ENCODE results near the gene ESR1. TPM values are rescaled to one million over a fixed set of nuclear protein-coding genes. Genes with fewer than 3 reads are reported as not detected.

Gene ESR1
- total RNA-seq, 1 donor from 2014 or later: not detected

- no peak for DNase-seq (ENCODE audit: low spot score, unreplicated experiment)
- no peak overlapping the region for H3K4me3 Mint-ChIP-seq (ENCODE audit: low read depth)
- H3K4me1 Mint-ChIP-seq (ENCODE audit: low read depth): no peaks in the 10 kb centered on the region
- peaks cover 3% of the 10 kb centered on the region for H3K9me3 Mint-ChIP-seq (ENCODE audit: low read depth)
- peaks cover 4% of the 10 kb centered on the region for H3K27me3 Mint-ChIP-seq
- H3K27ac Mint-ChIP-seq: no peak overlapping the region
- H3K36me3 Mint-ChIP-seq (ENCODE audit: insufficient read depth): peaks cover 6% of the 10 kb centered on the region
- TF ChIP-seq, protein P1, sequence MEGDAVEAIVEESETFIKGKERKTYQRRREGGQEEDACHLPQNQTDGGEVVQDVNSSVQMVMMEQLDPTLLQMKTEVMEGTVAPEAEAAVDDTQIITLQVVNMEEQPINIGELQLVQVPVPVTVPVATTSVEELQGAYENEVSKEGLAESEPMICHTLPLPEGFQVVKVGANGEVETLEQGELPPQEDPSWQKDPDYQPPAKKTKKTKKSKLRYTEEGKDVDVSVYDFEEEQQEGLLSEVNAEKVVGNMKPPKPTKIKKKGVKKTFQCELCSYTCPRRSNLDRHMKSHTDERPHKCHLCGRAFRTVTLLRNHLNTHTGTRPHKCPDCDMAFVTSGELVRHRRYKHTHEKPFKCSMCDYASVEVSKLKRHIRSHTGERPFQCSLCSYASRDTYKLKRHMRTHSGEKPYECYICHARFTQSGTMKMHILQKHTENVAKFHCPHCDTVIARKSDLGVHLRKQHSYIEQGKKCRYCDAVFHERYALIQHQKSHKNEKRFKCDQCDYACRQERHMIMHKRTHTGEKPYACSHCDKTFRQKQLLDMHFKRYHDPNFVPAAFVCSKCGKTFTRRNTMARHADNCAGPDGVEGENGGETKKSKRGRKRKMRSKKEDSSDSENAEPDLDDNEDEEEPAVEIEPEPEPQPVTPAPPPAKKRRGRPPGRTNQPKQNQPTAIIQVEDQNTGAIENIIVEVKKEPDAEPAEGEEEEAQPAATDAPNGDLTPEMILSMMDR (IDR thresholded peaks at IDR 0.05; ENCODE audit: unreplicated experiment): no peak
Measured at GRCh38 chr6:152118224-152118623, 310.7 kb downstream of the ESR1 start.

DNA sequence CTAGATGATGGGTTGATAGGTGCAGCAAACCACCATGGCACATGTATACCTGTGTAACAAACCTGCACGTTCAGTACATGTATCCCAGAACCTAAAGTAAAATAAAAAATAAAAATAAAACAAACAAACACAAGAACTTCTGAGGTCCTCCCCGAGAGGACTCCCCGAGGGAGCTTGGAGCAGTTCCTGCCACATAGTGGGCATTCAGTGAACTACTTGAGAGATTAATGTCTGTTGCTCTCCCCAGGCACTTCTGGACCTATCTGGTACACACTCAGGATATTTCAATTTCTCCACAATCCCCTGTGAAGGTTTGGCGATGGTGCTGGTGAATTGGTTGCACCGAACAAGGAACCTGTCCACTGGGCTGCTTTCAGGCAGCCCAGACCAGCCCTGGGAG, 311.2 kb downstream of the ESR1 start:
- peaks cover 3% of the 10 kb centered on the region for H3K9me3 Mint-ChIP-seq (ENCODE audit: low read depth)
- H3K4me1 Mint-ChIP-seq (ENCODE audit: low read depth): no peaks in the 10 kb centered on the region
- no peak overlapping the region for H3K4me3 Mint-ChIP-seq (ENCODE audit: low read depth)
- no peak overlapping the region for H3K27ac Mint-ChIP-seq
- H3K36me3 Mint-ChIP-seq (ENCODE audit: insufficient read depth): peaks cover 6% of the 10 kb centered on the region
- DNase-seq (ENCODE audit: low spot score, unreplicated experiment): no peak
- TF ChIP-seq, protein P1 (IDR thresholded peaks at IDR 0.05; ENCODE audit: unreplicated experiment): no peak
- H3K27me3 Mint-ChIP-seq: no peaks in the 10 kb centered on the region

GRCh38 chr6:152119831-152120230, 312.3 kb downstream of the ESR1 start:
- no peak overlapping the region for H3K4me3 Mint-ChIP-seq (ENCODE audit: low read depth)
- no peaks in the 10 kb centered on the region for H3K4me1 Mint-ChIP-seq (ENCODE audit: low read depth)
- no peak for DNase-seq (ENCODE audit: low spot score, unreplicated experiment)
- peaks cover 7% of the 10 kb centered on the region for H3K36me3 Mint-ChIP-seq (ENCODE audit: insufficient read depth)
- no peaks in the 10 kb centered on the region for H3K27me3 Mint-ChIP-seq
- H3K9me3 Mint-ChIP-seq (ENCODE audit: low read depth): peaks cover 3% of the 10 kb centered on the region
- no peak overlapping the region for H3K27ac Mint-ChIP-seq
- TF ChIP-seq, protein P1 (IDR thresholded peaks at IDR 0.05; ENCODE audit: unreplicated experiment): no peak

- Mint-ChIP-seq H3K27ac (no peak overlapping the region), H3K4me3 (ENCODE audit: low read depth) (no peak overlapping the region), H3K36me3 (ENCODE audit: insufficient read depth) (peaks cover 7% of the 10 kb centered on the region), H3K4me1 (ENCODE audit: low read depth) (no peaks in the 10 kb centered on the region), H3K9me3 (ENCODE audit: low read depth) (peaks cover 3% of the 10 kb centered on the region), H3K27me3 (no peaks in the 10 kb centered on the region)
- DNase-seq (ENCODE audit: low spot score, unreplicated experiment): no peak
- TF ChIP-seq, protein P1 (IDR thresholded peaks at IDR 0.05; ENCODE audit: unreplicated experiment): no peak
Measured at GRCh38 chr6:152121910-152122309, 314.4 kb downstream of the ESR1 start.

DNA sequence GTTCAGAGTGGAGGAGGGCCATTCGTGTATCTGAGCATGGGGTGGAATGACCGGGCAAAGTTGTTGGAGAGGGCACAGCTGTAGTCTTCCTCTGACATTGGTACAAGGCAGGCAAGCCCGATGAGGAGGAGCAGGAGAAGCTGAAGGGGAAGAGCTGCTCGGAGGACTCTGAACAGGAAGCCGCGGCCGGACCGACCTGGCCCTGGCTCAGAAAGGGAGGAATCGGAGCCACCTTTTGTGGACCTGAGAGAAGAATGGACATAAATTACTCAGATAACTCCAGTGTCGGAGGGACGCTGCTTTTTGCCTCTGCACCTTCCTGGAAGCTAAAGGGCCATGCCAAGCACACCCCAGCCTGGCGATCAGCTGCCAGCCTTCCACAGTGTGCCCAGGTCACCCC, 315.0 kb downstream of the ESR1 start:
- H3K27ac Mint-ChIP-seq: no peak overlapping the region
- H3K4me3 Mint-ChIP-seq (ENCODE audit: low read depth): no peak overlapping the region
- TF ChIP-seq, protein P1 (IDR thresholded peaks at IDR 0.05; ENCODE audit: unreplicated experiment): no peak
- peaks cover 7% of the 10 kb centered on the region for H3K36me3 Mint-ChIP-seq (ENCODE audit: insufficient read depth)
- peaks cover under 1% of the 10 kb centered on the region for H3K4me1 Mint-ChIP-seq (ENCODE audit: low read depth)
- DNase-seq (ENCODE audit: low spot score, unreplicated experiment): no peak
- H3K9me3 Mint-ChIP-seq (ENCODE audit: low read depth): peaks cover 3% of the 10 kb centered on the region
- no peaks in the 10 kb centered on the region for H3K27me3 Mint-ChIP-seq
